ENCODE results near the gene POLR3F. TPM values are rescaled to one million over a fixed set of nuclear protein-coding genes. Genes with fewer than 3 reads are reported as not detected.

Gene POLR3F, protein sequence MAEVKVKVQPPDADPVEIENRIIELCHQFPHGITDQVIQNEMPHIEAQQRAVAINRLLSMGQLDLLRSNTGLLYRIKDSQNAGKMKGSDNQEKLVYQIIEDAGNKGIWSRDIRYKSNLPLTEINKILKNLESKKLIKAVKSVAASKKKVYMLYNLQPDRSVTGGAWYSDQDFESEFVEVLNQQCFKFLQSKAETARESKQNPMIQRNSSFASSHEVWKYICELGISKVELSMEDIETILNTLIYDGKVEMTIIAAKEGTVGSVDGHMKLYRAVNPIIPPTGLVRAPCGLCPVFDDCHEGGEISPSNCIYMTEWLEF
- total RNA-seq (10 to 100 TPM in 1 of 2 donors, 1 to 10 TPM in 1; 7.3 to 13.3 TPM), polyA plus RNA-seq (1 to 10 TPM; 6.5 to 7.7 TPM)
- long read RNA-seq, donor 1, partial matches to known transcripts: 0 of 3 reads
- long read RNA-seq, donor 1, other reads (novel, unspliced or antisense): 0 of 3 reads
- long read RNA-seq, donor 2, partial matches to known transcripts: 0 of 2 reads
- long read RNA-seq, donor 2, other reads (novel, unspliced or antisense): 0 of 2 reads
- long read RNA-seq, donor 3, partial matches to known transcripts: 0 of 2 reads
- long read RNA-seq, donor 3, other reads (novel, unspliced or antisense): 0 of 2 reads
- long read RNA-seq, donor 4, partial matches to known transcripts: 0 of 2 reads
- long read RNA-seq, donor 4, other reads (novel, unspliced or antisense): 0 of 2 reads
- long read RNA-seq, donor 5, partial matches to known transcripts: 8 of 13 reads
- long read RNA-seq, donor 5, other reads (novel, unspliced or antisense): 0 of 13 reads

DNA sequence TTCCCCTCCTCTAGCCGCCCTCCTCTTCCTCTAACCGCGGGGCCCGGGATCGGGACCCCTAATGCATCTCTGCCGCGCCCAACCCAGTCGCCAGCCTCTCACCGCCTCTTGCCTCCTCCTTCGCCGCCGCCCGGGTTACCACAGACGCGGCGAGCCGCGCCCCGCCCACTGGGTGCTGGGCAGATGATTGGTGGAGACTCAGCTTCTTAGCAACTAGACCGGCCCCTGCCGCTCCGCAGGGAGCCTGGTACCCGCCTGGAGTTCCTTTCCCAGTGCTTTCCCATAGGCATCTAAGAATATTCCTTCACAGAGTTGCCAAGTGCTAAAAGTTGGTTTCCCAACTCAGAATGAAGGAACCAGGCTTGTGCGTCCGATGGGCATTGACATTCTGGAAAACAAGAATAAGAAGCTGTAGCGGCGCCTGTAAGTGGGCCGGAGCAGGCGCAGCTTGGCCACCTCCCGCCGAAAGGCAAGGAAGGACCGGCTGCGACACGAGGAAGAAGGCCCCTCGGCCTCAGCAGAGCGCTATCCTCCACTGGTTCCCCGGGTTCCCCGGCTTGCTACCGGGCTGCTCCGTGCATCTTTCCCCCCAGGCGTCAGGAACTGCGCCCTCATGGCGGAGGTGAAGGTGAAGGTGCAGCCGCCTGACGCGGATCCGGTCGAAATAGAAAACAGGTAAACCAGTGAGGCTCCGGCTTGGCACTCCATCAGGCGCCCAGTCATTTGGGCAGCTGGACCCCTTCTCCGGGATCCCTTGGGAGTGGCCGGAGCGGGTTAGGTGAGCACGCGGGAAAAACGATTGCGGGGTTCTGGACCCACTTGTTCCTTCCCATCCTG is at the start of gene POLR3F, which contains the start of gene DZANK1:
Gene POLR3F, plus strand, starts transcription at position 497 of the 837 bp plus-strand sequence. Its CDS starts 117 bp downstream, at position 614.
Gene DZANK1, minus strand, starts transcription at position 137 of the 837 bp plus-strand sequence. CDS start 1,672 bp downstream, outside the sequence.
- TF ChIP-seq, protein P1, sequence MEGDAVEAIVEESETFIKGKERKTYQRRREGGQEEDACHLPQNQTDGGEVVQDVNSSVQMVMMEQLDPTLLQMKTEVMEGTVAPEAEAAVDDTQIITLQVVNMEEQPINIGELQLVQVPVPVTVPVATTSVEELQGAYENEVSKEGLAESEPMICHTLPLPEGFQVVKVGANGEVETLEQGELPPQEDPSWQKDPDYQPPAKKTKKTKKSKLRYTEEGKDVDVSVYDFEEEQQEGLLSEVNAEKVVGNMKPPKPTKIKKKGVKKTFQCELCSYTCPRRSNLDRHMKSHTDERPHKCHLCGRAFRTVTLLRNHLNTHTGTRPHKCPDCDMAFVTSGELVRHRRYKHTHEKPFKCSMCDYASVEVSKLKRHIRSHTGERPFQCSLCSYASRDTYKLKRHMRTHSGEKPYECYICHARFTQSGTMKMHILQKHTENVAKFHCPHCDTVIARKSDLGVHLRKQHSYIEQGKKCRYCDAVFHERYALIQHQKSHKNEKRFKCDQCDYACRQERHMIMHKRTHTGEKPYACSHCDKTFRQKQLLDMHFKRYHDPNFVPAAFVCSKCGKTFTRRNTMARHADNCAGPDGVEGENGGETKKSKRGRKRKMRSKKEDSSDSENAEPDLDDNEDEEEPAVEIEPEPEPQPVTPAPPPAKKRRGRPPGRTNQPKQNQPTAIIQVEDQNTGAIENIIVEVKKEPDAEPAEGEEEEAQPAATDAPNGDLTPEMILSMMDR (IDR thresholded peaks at IDR 0.05; ENCODE audit: control extremely low read depth, extremely low read depth): no peak
- H3K9ac ChIP-seq (ENCODE audit: insufficient read depth in 1 of 2, low read length in 2 of 2): peak within 1 kb of the TSS; percentile 77 to 97
- DNase-seq: peak; percentile 97 to 98 (median 98)
- no peaks in the 10 kb centered on the region for H3K27me3 ChIP-seq (ENCODE audit: control insufficient read depth in 3 of 3, insufficient read depth in 3 of 3, low read length in 2 of 3)
- H3K9me3 ChIP-seq (ENCODE audit: control insufficient read depth in 4 of 4, insufficient read depth in 3 of 4, low read length in 3 of 4): no peaks in the 10 kb centered on the region
- peak within 1 kb of the TSS; percentile 95 for H3K4me3 ChIP-seq
- 0% methylated on average over 57 of the region's 57 CpGs for WGBS, 2 donors
- peaks cover 0 to 21% (median 5%) of the 10 kb centered on the region in 5 donors for H3K4me1 ChIP-seq (ENCODE audit: control insufficient read depth in 5 of 5, insufficient read depth in 5 of 5, low read length in 5 of 5)
- peak; percentile 99 for ATAC-seq (ENCODE audit: insufficient read depth, low FRiP score)
- peaks cover 8 to 12% (median 10%) of the 10 kb centered on the region in 4 donors for H3K36me3 ChIP-seq (ENCODE audit: control insufficient read depth in 4 of 4, insufficient read depth in 4 of 4, low read length in 4 of 4)
- peak within 1 kb of the TSS; percentile 83 to 92 for H3K27ac ChIP-seq (ENCODE audit: low read depth in 1 of 2, low read length in 1 of 2)

DNA sequence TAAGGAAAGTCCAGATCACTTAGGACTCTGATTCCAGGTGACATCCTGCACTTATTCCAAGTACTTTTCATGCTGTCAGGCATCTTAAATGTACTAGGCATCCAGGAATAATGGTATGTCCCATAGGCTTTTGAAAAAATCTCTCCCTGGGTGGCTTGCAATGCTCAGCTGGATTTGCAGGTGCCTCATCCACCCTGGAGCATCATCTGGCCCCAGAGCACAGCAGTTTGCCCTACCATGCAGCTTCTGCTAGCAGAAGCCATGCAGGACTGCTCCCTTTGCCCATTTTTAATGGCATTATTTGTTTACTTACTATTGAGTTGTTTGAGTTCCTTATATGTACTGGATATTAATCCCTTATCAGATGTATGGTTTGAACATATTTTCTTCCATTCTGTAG is 45.6 kb upstream of the POLR3F start:
- peaks cover 0 to 10% (median 0%) of the 10 kb centered on the region in 5 donors for H3K4me1 ChIP-seq (ENCODE audit: control insufficient read depth in 5 of 5, insufficient read depth in 5 of 5, low read length in 5 of 5)

DNA sequence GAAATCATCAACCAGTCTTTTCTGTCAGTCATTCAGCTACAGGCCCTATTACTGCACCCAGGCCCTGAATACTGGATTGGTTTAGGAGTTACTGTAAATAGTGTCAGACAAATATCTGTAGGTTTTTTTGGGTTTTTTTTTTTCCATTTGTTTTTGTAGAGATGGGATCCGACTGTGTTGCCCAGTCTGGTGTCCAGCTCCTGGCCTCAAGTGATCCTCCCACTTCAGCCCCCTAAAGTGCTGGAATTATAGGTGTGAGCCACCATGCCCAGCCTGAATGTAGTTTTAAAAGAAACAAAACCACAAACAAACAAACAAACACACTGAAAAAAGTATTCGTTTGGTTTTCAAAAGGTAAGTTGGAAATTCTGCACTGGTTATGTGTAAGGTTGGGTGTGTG is 40.0 kb upstream of the POLR3F start:
- H3K27me3 ChIP-seq (ENCODE audit: control insufficient read depth in 3 of 3, insufficient read depth in 3 of 3, low read length in 2 of 3): no peaks in the 10 kb centered on the region
- no peaks in the 10 kb centered on the region for H3K36me3 ChIP-seq (ENCODE audit: control insufficient read depth in 4 of 4, insufficient read depth in 4 of 4, low read length in 4 of 4)
- TF ChIP-seq, protein P1 (IDR thresholded peaks at IDR 0.05; ENCODE audit: control extremely low read depth, extremely low read depth): no peak
- H3K27ac ChIP-seq (ENCODE audit: low read depth in 1 of 2, low read length in 1 of 2): no peak overlapping the region
- H3K9ac ChIP-seq (ENCODE audit: insufficient read depth in 1 of 2, low read length in 2 of 2): no peak overlapping the region
- no peak for ATAC-seq (ENCODE audit: insufficient read depth, low FRiP score)
- 87 to 91% methylated on average over 2 of the region's 2 CpGs for WGBS, 2 donors
- peaks cover 0 to 18% (median 5%) of the 10 kb centered on the region in 5 donors for H3K4me1 ChIP-seq (ENCODE audit: control insufficient read depth in 5 of 5, insufficient read depth in 5 of 5, low read length in 5 of 5)
- DNase-seq: no peak
- peaks cover 0 to 3% (median 0%) of the 10 kb centered on the region in 4 donors for H3K9me3 ChIP-seq (ENCODE audit: control insufficient read depth in 4 of 4, insufficient read depth in 3 of 4, low read length in 3 of 4)
- H3K4me3 ChIP-seq: no peak overlapping the region

More for the DNA sequence above, 45.6 kb upstream of the POLR3F start:
- DNase-seq (no peak), ATAC-seq (ENCODE audit: insufficient read depth, low FRiP score) (no peak)
- Histone ChIP-seq H3K9ac (ENCODE audit: insufficient read depth in 1 of 2, low read length in 2 of 2) (no peak overlapping the region), H3K4me3 (no peak overlapping the region), H3K9me3 (ENCODE audit: control insufficient read depth in 4 of 4, insufficient read depth in 3 of 4, low read length in 3 of 4) (peaks cover 0 to 3% (median 0%) of the 10 kb centered on the region in 4 donors), H3K27ac (ENCODE audit: low read depth in 1 of 2, low read length in 1 of 2) (no peak overlapping the region), H3K27me3 (ENCODE audit: control insufficient read depth in 3 of 3, insufficient read depth in 3 of 3, low read length in 2 of 3) (no peaks in the 10 kb centered on the region), H3K36me3 (ENCODE audit: control insufficient read depth in 4 of 4, insufficient read depth in 4 of 4, low read length in 4 of 4) (no peaks in the 10 kb centered on the region)
- TF ChIP-seq, protein P1 (IDR thresholded peaks at IDR 0.05; ENCODE audit: control extremely low read depth, extremely low read depth): no peak
